ENCODE results near the gene FGF1. TPM values are rescaled to one million over a fixed set of nuclear protein-coding genes. Genes with fewer than 3 reads are reported as not detected.
"Not testable (repeated sequence)": the region's sequence is repeated elsewhere in the genome, so short reads cannot be mapped to it uniquely, and the experiment has no call there.

The FGF1 gene
- total RNA-seq, 6 experiments from 2014 or later: 0.12 to 0.56 (median 0.42) TPM; not detected in 1

DNA sequence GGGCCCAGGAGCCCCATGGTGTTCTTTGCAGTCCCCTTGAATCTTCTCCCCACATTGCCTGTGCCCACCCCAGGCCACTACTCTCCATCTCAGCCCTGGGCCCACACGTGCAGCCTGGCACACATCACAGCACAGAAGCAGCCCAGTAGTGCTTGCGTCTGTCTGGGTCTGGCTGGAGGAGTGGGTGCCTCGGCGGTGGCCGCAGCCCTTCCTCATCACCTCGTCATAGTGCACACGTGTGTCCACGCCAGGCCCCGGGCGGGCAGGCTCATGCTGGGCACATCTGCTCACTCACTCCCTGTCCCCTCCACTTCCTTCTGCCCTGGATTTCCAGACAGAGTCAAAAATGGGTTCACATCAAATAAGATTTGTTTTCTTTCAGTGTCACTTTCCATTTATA is 33.3 kb downstream of the FGF1 start:
- intact Hi-C loops (cut with DNase I): no loop called here
- H3K4me3 ChIP-seq: no peak overlapping the region
- ATAC-seq (no peak), DNase-seq (no peak)
- no peak overlapping the region for H3K27ac ChIP-seq
- no CpG with 5 or more reads among the region's 10 CpGs for WGBS (ENCODE audit: insufficient coverage, low coverage, low lambda C conversion rate, missing lambda C conversion rate)
- no peaks in the 10 kb centered on the region for H3K36me3 ChIP-seq
- H3K4me1 ChIP-seq: no peaks in the 10 kb centered on the region
- TF ChIP-seq, protein P1, sequence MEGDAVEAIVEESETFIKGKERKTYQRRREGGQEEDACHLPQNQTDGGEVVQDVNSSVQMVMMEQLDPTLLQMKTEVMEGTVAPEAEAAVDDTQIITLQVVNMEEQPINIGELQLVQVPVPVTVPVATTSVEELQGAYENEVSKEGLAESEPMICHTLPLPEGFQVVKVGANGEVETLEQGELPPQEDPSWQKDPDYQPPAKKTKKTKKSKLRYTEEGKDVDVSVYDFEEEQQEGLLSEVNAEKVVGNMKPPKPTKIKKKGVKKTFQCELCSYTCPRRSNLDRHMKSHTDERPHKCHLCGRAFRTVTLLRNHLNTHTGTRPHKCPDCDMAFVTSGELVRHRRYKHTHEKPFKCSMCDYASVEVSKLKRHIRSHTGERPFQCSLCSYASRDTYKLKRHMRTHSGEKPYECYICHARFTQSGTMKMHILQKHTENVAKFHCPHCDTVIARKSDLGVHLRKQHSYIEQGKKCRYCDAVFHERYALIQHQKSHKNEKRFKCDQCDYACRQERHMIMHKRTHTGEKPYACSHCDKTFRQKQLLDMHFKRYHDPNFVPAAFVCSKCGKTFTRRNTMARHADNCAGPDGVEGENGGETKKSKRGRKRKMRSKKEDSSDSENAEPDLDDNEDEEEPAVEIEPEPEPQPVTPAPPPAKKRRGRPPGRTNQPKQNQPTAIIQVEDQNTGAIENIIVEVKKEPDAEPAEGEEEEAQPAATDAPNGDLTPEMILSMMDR (IDR thresholded peaks at IDR 0.05): no peak
- TF ChIP-seq POLR2A (IDR thresholded peaks at IDR 0.05): no peak
- H3K27me3 ChIP-seq: no peaks in the 10 kb centered on the region
- no peaks in the 10 kb centered on the region for H3K9me3 ChIP-seq

DNA sequence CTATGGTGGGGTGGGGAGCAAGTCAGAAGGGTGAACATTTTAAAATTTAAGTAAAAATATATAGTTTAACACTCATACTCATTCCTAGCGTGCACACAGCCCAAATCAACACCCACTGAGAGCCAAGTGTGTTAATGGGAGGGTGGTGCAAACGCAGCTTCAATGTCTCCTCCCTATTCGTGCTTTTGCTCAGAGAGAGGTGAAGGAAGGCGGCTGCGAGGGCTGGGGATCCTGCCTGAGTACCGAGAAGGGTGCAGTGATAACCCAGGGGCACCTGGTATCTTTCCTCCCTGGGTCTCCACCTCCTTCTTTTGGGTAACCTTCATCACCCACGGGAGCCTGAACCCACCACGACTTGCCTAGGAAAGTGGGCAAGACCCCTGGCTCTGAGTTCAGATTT is 35.0 kb downstream of the FGF1 start:
- Histone ChIP-seq H3K27ac (no peak overlapping the region), H3K36me3 (no peaks in the 10 kb centered on the region), H3K27me3 (no peaks in the 10 kb centered on the region), H3K9me3 (no peaks in the 10 kb centered on the region), H3K4me1 (no peaks in the 10 kb centered on the region), H3K4me3 (no peak overlapping the region)
- DNase-seq (no peak), ATAC-seq (no peak)
- TF ChIP-seq POLR2A (IDR thresholded peaks at IDR 0.05): no peak
- TF ChIP-seq, protein P1 (IDR thresholded peaks at IDR 0.05): no peak
- 38% methylated on average over 1 of the region's 8 CpGs for WGBS (ENCODE audit: insufficient coverage, low coverage, low lambda C conversion rate, missing lambda C conversion rate)
- intact Hi-C loops (cut with DNase I): no loop called here

DNA sequence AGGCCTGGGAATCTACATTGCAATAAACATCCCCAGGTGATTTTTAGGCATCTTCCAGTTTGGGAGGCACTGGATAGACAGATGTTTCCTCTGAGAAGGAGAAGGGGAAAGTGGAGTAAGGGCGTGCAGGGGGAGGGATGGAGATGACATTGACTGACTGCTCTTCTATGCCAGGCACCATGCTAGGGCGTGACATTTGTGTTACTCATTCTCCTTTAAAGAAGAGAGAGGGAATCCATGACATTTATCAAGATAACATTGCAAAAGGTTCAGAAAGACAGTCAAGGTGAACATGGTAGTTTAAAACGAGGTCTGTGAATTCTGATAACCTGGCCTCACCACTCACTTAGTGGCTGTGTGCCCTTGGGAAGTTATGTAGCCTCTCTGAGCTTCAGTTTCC is 35.8 kb downstream of the FGF1 start:
- no peaks in the 10 kb centered on the region for H3K9me3 ChIP-seq
- intact Hi-C loops (cut with DNase I): no loop called here
- TF ChIP-seq, protein P1 (IDR thresholded peaks at IDR 0.05): no peak
- TF ChIP-seq POLR2A (IDR thresholded peaks at IDR 0.05): no peak
- H3K27me3 ChIP-seq: no peaks in the 10 kb centered on the region
- H3K4me1 ChIP-seq: no peaks in the 10 kb centered on the region
- H3K27ac ChIP-seq: no peak overlapping the region
- DNase-seq: no peak
- WGBS (ENCODE audit: insufficient coverage, low coverage, low lambda C conversion rate, missing lambda C conversion rate): 60% methylated on average over 3 of the region's 3 CpGs
- no peak overlapping the region for H3K4me3 ChIP-seq
- ATAC-seq: no peak
- no peaks in the 10 kb centered on the region for H3K36me3 ChIP-seq

DNA sequence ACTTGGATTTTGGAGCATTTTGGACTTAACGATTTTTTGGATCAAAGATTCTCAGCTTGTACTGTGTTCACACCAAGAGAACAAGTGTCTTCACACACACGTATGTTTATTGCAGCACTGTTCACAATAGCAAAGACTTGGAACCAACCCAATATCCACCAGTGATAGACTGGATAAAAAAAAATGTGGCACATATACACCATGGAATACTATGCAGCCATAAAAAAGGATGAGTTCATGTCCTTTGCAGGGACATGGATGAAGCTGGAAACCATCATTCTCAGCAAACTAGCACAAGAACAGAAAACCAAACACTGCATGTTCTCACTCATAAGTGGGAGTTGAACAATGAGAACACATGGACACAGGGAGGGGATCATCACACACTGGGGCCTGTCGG is 37.8 kb downstream of the FGF1 start:
- H3K9me3 ChIP-seq; H3K4me1 ChIP-seq; H3K36me3 ChIP-seq; intact Hi-C loops (cut with DNase I); H3K4me3 ChIP-seq; ATAC-seq; DNase-seq; H3K27me3 ChIP-seq; H3K27ac ChIP-seq: not testable (repeated sequence)
- WGBS (ENCODE audit: insufficient coverage, low coverage, low lambda C conversion rate, missing lambda C conversion rate): 63% methylated on average over 3 of the region's 3 CpGs

DNA sequence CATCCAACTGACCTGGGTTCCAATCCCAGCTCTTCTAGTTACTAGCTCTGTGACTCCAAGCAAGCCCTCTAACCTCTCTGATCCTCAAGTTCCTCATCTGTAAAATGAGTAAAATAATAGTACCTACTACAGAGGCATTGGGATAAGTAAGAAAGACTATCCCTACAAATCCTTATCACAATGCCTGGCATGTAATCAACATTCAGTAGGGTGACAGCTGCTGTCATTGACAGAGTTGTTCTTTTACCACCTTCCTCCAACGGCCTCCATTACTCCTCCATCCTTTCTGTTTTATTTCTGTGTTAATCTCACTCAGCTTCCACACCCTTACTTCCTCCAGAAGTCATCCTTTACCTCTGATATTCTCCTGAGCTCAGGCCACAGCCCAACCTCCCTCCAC is 40.4 kb downstream of the FGF1 start:
- DNase-seq (no peak), ATAC-seq (no peak)
- intact Hi-C loops (cut with DNase I): no loop called here
- no peak overlapping the region for H3K4me3 ChIP-seq
- no peaks in the 10 kb centered on the region for H3K9me3 ChIP-seq
- WGBS (ENCODE audit: insufficient coverage, low coverage, low lambda C conversion rate, missing lambda C conversion rate): 54% methylated on average over 1 of the region's 1 CpG
- H3K27me3 ChIP-seq: no peaks in the 10 kb centered on the region
- H3K27ac ChIP-seq: no peak overlapping the region
- H3K36me3 ChIP-seq: no peaks in the 10 kb centered on the region
- TF ChIP-seq, protein P1 (IDR thresholded peaks at IDR 0.05): no peak
- TF ChIP-seq POLR2A (IDR thresholded peaks at IDR 0.05): no peak
- no peaks in the 10 kb centered on the region for H3K4me1 ChIP-seq
